Neutrophil (primary cell): ENCODE data around the gene FAM221B.

ENCODE experiments used
- H3K27ac ChIP-seq: fragments of 200-600 bp; sonication (generic); 2 replicates; pipeline ENCODE4 v1.5.1; 2016; ENCODE audit warnings: mild to moderate bottlenecking, moderate library complexity
- H3K27me3 ChIP-seq: fragments of 200-600 bp; sonication (generic); 2 replicates; pipeline ENCODE4 v1.6.0; 2016; ENCODE audit warnings: mild to moderate bottlenecking
- H3K36me3 ChIP-seq: fragments of 200-600 bp; sonication (generic); 2 replicates; pipeline ENCODE4 v1.5.1; 2017
- H3K4me1 ChIP-seq, 2 experiments: fragments of 200-600 bp in 1 of 2; sonication (generic) in 1 of 2; 1 replicate in 1 of 2; 2 replicates in 1 of 2; pipeline versions ENCODE4 v1.5.1 to v1.6.1; 2013 to 2016; ENCODE audit warnings: low read depth in 1 of 2, low read length in 1 of 2, mild to moderate bottlenecking in 1 of 2, moderate library complexity in 1 of 2; ENCODE audit not compliant: control insufficient read depth in 1 of 2, insufficient read depth in 1 of 2
- H3K4me3 ChIP-seq, 2 experiments: fragments of 200-600 bp in 1 of 2; sonication (generic) in 1 of 2; 1 replicate in 1 of 2; 2 replicates in 1 of 2; pipeline ENCODE4 v1.5.1; 2013 to 2016; ENCODE audit warnings: low read depth in 1 of 2, low read length in 1 of 2, mild to moderate bottlenecking in 1 of 2, moderate library complexity in 1 of 2
- H3K9me3 ChIP-seq: fragments of 200-600 bp; sonication (generic); 2 replicates; pipeline ENCODE4 v1.5.1; 2016
- TF ChIP-seq, protein P1 (sequence below): fragments of 200-600 bp; sonication (generic); IDR thresholded peaks from 2 replicates; pipeline ENCODE4 v1.5.1; 2016; ENCODE audit warnings: antibody characterized with exemption

Gene FAM221B

DNA sequence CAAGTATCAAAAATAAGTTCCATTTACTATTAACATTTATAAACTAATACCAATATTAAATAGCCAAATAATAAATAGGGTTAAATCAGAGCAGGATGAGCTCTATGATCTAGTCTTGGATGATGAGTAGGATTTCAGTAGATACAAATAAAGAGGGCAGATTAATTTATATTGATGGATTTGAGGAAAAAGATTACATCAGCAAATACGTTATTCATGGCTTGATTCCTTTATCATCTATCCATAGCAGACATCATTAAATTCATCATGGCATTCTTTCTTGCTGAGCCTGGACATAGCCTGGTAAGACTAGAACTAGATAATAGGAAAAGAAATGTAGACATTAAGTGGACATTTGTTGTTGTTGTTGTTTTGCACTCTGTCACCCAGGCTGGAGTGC lies 61.1 kb downstream of the FAM221B start:
- Histone ChIP-seq H3K36me3 (no peaks in the 10 kb centered on the region), H3K9me3 (no peaks in the 10 kb centered on the region), H3K4me3 (no peak overlapping the region), H3K27ac (no peak overlapping the region), H3K4me1 (peaks cover 6 to 9% of the 10 kb centered on the region in 2 experiments), H3K27me3 (no peaks in the 10 kb centered on the region)
- TF ChIP-seq, protein P1, sequence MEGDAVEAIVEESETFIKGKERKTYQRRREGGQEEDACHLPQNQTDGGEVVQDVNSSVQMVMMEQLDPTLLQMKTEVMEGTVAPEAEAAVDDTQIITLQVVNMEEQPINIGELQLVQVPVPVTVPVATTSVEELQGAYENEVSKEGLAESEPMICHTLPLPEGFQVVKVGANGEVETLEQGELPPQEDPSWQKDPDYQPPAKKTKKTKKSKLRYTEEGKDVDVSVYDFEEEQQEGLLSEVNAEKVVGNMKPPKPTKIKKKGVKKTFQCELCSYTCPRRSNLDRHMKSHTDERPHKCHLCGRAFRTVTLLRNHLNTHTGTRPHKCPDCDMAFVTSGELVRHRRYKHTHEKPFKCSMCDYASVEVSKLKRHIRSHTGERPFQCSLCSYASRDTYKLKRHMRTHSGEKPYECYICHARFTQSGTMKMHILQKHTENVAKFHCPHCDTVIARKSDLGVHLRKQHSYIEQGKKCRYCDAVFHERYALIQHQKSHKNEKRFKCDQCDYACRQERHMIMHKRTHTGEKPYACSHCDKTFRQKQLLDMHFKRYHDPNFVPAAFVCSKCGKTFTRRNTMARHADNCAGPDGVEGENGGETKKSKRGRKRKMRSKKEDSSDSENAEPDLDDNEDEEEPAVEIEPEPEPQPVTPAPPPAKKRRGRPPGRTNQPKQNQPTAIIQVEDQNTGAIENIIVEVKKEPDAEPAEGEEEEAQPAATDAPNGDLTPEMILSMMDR = no peak

DNA sequence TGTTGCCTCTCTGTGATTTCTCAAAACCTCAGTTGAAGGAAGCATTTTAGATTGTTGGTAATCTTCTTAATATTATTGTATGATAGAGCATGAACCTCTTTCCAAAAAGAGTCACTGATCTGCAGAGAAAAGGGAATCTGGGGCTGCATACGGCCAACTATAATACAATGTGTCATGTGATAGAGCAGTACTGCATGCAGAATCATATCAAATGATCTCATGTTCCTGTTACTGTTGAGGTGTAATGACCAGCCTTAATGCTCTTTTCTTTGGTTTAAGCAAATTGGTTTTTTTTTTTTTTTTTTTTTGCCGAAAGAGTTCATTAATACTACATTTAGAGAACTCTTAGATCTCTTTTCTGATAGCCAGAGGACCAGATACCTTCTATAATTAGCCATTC lies 61.5 kb downstream of the FAM221B start:
- Histone ChIP-seq H3K36me3 (no peaks in the 10 kb centered on the region), H3K4me1 (peaks cover 4 to 6% of the 10 kb centered on the region in 2 experiments), H3K27me3 (no peaks in the 10 kb centered on the region), H3K4me3 (no peak overlapping the region), H3K9me3 (no peaks in the 10 kb centered on the region), H3K27ac (no peak overlapping the region)
- TF ChIP-seq, protein P1 = no peak
